Coronary artery (tissue), 2 donors: ENCODE results near the gene CDC7.
"Not testable (repeated sequence)": the region's sequence is repeated elsewhere in the genome, so short reads cannot be mapped to it uniquely, and the experiment has no call there.

ENCODE experiments used
- DNase-seq: peaks from one replicate; pipeline ENCODE4 v3.0.0-alpha.2; 2017; ENCODE audit warnings: low spot score
- H3K27ac ChIP-seq, 2 donors: fragments of 200-600 bp; sonication (generic); one replicate each; pipeline ENCODE4 v1.5.1; 2016 to 2019
- H3K4me3 ChIP-seq: fragments of 200-600 bp; sonication (generic); 2 replicates; pipeline ENCODE4 v1.5.1; 2016; ENCODE audit warnings: mild to moderate bottlenecking, moderate library complexity
- TF ChIP-seq, protein P1 (sequence below): fragments of 200-600 bp; sonication (generic); IDR thresholded peaks from one replicate; pipeline ENCODE4 v1.5.1; 2019; ENCODE audit warnings: antibody characterized with exemption

Gene CDC7

DNA sequence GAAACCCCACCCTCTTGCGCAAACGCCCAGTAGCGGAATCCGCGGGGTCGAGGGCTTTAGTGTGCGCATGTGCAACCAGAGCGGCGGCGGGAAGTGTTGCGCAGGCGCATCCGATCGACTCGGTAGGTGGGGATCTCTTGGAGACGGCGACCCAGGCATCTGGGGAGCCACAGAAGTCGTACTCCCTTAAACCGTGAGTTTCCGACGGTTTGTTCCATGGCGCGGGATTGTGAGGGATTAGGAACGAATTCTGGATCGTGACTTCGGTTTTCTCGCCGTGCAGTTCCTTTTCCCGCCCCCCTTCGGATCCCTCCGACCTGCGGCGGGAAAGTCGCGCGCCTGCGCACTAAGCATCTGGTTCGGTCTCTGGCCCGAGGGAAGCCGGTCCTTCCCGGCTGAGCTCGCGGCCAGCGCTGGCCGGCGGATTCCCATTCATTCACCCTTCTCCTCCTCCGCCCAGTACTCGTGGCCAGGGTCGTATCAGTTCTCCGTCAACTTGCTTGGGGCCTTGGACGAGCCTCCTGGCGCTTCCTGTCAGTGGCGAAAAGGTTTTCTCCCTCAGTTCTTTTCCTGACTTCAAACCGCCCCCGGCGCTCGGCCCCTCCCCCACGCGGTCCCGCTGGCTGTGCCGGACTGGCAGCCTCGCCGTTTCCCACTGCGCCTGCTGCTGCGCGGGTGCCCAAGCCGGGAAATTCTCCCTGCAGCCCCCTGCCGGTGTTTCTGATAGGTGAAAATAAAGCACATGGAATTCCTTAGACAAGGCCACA is at the start of gene CDC7:
TSS of gene CDC7 (plus strand) at position 96 of the 767 bp plus-strand sequence. CDS start 866 bp downstream, outside the sequence.
- TF ChIP-seq, protein P1, sequence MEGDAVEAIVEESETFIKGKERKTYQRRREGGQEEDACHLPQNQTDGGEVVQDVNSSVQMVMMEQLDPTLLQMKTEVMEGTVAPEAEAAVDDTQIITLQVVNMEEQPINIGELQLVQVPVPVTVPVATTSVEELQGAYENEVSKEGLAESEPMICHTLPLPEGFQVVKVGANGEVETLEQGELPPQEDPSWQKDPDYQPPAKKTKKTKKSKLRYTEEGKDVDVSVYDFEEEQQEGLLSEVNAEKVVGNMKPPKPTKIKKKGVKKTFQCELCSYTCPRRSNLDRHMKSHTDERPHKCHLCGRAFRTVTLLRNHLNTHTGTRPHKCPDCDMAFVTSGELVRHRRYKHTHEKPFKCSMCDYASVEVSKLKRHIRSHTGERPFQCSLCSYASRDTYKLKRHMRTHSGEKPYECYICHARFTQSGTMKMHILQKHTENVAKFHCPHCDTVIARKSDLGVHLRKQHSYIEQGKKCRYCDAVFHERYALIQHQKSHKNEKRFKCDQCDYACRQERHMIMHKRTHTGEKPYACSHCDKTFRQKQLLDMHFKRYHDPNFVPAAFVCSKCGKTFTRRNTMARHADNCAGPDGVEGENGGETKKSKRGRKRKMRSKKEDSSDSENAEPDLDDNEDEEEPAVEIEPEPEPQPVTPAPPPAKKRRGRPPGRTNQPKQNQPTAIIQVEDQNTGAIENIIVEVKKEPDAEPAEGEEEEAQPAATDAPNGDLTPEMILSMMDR: no peak
- DNase-seq: peak; percentile 92
- Histone ChIP-seq H3K4me3 (peak within 1 kb of the TSS; percentile 83), H3K27ac (peak within 1 kb of the TSS; percentile 55 to 83)

DNA sequence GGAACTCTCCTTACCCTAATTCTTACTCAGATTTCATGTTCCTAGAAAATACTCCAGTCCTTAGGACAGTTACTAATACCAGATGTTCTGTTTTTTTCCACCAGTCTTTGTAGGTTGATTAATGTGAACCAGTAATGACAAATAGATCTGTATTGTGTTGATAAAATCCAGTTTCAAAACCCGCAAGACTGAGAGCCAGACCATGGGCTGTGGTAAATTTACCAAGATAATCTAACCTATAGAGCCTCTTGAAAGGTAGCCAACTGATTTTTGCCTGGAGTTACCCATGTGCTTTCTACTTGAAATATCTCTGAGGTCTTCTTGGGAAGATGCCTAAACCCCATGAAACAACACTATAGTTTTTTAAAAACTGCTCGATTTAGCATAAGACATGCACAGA is 46.5 kb upstream of the CDC7 start:
- no peak for DNase-seq
- H3K4me3 ChIP-seq: no peak overlapping the region
- H3K27ac ChIP-seq: no peak overlapping the region
- TF ChIP-seq, protein P1: no peak

DNA sequence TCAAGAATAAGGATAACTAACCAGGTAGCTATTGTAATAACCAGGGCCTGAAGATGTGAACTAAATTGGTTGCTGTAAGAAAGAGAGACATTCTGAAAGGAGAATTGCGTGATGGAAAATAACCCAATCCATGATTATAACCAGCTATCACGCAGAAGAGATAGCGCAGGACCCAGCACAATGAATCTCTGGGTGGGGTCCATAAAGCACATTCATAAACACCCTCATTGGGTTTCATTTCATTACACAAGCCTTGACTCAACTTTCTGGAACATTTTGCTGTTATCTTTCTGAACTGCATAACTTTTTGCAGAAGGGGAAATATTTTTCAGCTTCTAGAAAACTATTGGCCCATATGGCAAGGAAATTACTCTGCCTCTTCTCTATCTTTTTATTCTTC is 45.3 kb upstream of the CDC7 start:
- TF ChIP-seq, protein P1: no peak
- Histone ChIP-seq H3K27ac (peak overlapping the region in 1 of 2 donors; percentile 22), H3K4me3 (no peak overlapping the region)
- DNase-seq: no peak

DNA sequence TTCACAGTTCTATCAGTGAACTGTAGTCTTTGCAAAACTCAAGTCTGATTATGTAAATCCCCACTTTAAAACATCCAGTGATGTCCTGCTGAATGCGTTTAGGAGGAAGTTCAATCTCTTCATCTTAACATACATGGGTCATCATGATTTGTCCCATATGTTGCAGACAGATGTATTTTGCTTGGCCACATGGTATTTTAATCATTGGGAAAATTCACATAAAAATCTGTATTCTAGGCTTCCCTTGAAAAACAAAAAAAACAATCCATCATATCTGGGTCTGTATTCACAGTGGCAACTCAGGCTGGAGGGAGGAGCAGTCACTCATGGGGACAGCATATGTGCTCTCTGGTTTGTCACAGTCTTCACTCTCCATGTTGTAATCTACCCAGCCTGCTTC is 44.8 kb upstream of the CDC7 start:
- TF ChIP-seq, protein P1: no peak
- H3K27ac ChIP-seq: no peak overlapping the region
- no peak overlapping the region for H3K4me3 ChIP-seq

DNA sequence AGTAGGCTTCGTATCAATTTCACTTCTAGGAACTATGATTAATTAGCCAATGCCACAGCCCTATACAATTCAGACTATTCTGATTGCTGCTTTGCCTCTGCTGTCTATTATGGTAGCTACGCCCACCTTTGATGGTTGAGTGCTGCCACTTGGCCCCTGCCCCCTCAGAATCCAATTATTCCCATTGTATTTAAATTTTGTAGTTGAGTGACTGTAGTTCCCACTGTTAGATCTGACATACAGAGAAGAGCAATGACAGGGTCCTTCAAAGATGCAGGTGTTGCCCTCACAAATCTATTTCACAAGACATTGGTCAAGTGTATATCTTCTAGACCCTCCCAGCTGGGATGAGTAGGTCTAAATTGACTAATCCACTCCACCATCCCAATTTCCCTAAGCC is 35.3 kb upstream of the CDC7 start:
- not testable (repeated sequence) for DNase-seq, H3K4me3 ChIP-seq, H3K27ac ChIP-seq

More for the DNA sequence above, 44.8 kb upstream of the CDC7 start:
- no peak for DNase-seq

DNA sequence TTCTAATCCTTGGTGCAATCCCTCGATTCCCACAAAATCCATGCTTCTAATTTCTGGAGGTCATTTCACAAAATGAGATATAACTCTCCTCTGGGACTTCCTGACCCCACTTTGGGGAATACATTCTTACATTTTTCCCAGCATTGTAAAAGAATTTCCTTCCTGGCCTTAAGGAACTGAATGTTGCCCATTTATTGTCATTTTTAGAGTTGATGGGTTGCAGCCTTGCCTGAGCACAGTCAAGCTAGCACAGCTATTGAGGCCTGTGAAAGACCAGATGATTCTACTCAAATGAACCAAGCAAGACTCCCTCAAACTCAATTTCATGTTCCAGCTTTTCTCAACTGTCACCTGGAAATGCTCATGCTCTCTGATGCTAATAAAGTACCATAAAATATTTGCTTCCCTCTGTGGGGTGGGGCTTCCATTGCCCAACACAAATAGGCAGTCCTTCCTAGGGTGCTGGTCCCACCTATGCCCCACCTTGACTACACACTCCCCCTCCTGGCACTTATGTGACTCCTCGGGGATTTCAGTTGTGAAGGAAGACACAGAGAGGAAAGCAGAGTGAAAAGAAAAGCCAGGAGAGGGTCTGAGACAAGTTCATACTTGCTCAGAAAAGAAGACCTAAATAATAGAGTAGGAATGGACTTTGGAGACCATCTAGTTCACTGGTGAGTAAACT is 24.0 kb upstream of the CDC7 start:
- no peak overlapping the region for H3K4me3 ChIP-seq
- DNase-seq: no peak
- TF ChIP-seq, protein P1: no peak
- no peak overlapping the region for H3K27ac ChIP-seq

DNA sequence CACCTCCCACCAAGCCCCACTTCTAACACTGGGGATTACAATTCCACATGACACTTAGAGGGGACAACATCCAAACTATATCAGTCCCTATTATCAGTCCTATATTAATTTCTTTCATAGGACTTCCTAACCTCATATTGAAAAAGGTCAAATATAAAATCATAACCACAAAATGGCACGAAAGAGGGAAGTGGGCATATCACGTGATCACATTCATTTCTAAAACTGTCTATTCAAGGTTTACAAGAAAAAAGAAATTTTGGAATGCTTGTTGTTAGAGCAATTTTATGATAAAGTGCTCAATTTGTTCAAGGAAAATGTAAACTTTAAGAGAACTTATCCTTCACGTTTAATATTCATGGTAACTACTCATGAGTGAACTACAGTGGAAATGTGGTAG is 13.2 kb upstream of the CDC7 start:
- H3K27ac ChIP-seq: no peak overlapping the region
- no peak overlapping the region for H3K4me3 ChIP-seq
- no peak for DNase-seq
- TF ChIP-seq, protein P1: no peak
